Measurements from ENCODE around the gene PIGU.
"Not testable (repeated sequence)": the region's sequence is repeated elsewhere in the genome, so short reads cannot be mapped to it uniquely, and the experiment has no call there.

The PIGU gene

GRCh38 chr20:34706912-34707784 lies 30.3 kb upstream of the PIGU start:
- DNase-seq (ENCODE audit: low read depth in 2 of 2): no peak

GRCh38 chr20:34706302-34706875 lies 29.5 kb upstream of the PIGU start:
- DNase-seq (ENCODE audit: low read depth in 2 of 2): no peak

GRCh38 chr20:34705397-34706301 lies 28.8 kb upstream of the PIGU start:
- DNase-seq (ENCODE audit: low read depth in 2 of 2): no peak

- DNase-seq (ENCODE audit: low read depth in 2 of 2): no peak
Observed at GRCh38 chr20:34705008-34705396, 28.1 kb upstream of the PIGU start.

- peak; percentile 74 to 77 for DNase-seq (ENCODE audit: low read depth in 2 of 2)
Observed at GRCh38 chr20:34704177-34705007, 27.5 kb upstream of the PIGU start, which contains the start of gene TP53INP2. Gene TP53INP2 (plus strand): TSS chr20:34704344. CDS start chr20:34708740, 4,396 bp downstream.

- DNase-seq (ENCODE audit: low read depth in 2 of 2): no peak
Observed at GRCh38 chr20:34703424-34704176, 26.7 kb upstream of the PIGU start.

GRCh38 chr20:34703061-34703423 lies 26.1 kb upstream of the PIGU start:
- no peak for DNase-seq (ENCODE audit: low read depth in 2 of 2)

- DNase-seq (ENCODE audit: low read depth in 2 of 2): no peak
Observed at GRCh38 chr20:34701405-34702085, 24.7 kb upstream of the PIGU start.

- DNase-seq (ENCODE audit: low read depth in 2 of 2): no peak
Observed at GRCh38 chr20:34693414-34693813, 16.5 kb upstream of the PIGU start.

- DNase-seq (ENCODE audit: low read depth in 2 of 2): no peak
Observed at GRCh38 chr20:34691838-34692237, 14.9 kb upstream of the PIGU start.

GRCh38 chr20:34689486-34689885 lies 12.6 kb upstream of the PIGU start:
- no peak for DNase-seq (ENCODE audit: low read depth in 2 of 2)

GRCh38 chr20:34683667-34684066 lies 6.8 kb upstream of the PIGU start:
- no peak for DNase-seq (ENCODE audit: low read depth in 2 of 2)

GRCh38 chr20:34680586-34681175 lies 3.8 kb upstream of the PIGU start:
- no peak for DNase-seq (ENCODE audit: low read depth in 2 of 2)

GRCh38 chr20:34675993-34676641 lies 775 bp downstream of the PIGU start:
- DNase-seq (ENCODE audit: low read depth in 2 of 2): no peak

- DNase-seq (ENCODE audit: low read depth in 2 of 2): no peak
Observed at GRCh38 chr20:34675561-34675960, 1.3 kb downstream of the PIGU start.

- DNase-seq (ENCODE audit: low read depth in 2 of 2): no peak
Observed at GRCh38 chr20:34673412-34673811, 3.5 kb downstream of the PIGU start.

GRCh38 chr20:34669094-34669493 lies 7.8 kb downstream of the PIGU start:
- no peak for DNase-seq (ENCODE audit: low read depth in 2 of 2)

- not testable (repeated sequence) for DNase-seq (ENCODE audit: low read depth in 2 of 2)
Observed at GRCh38 chr20:34664751-34665150, 12.1 kb downstream of the PIGU start.
